Measurements from ENCODE around the gene LRP1-AS. TPM values are rescaled to one million over a fixed set of nuclear protein-coding genes. Genes with fewer than 3 reads are reported as not detected.

Gene LRP1-AS
- total RNA-seq, 1 donor from 2014 or later, result not detected

GRCh38 chr12:57105011-57105753, 42.2 kb downstream of the LRP1-AS start:
- Histone ChIP-seq H3K4me1 (ENCODE audit: insufficient read depth, low read length) (peaks cover 7% of the 10 kb centered on the region), H3K36me3 (ENCODE audit: insufficient read depth, low read length) (no peaks in the 10 kb centered on the region), H3K4me2 (ENCODE audit: low read length) (no peak overlapping the region), H3K9me3 (ENCODE audit: insufficient read depth, low read depth, low read length) (no peaks in the 10 kb centered on the region), H3K4me3 (ENCODE audit: insufficient read depth, low read depth, low read length) (no peak overlapping the region), H3K79me2 (ENCODE audit: insufficient read depth, low read length) (no peaks in the 10 kb centered on the region), H3K27me3 (ENCODE audit: insufficient read depth, low read length) (no peaks in the 10 kb centered on the region), H4K20me1 (ENCODE audit: insufficient read depth, low read length) (peaks cover 5% of the 10 kb centered on the region), H3K27ac (ENCODE audit: low read depth, low read length) (no peak overlapping the region), H3K9ac (ENCODE audit: low read length) (no peak overlapping the region), H2AFZ (ENCODE audit: low read depth, low read length) (no peak overlapping the region)
- Mint-ChIP-seq H3K9me3 (ENCODE audit: unreplicated experiment) (no peaks in the 10 kb centered on the region), H3K36me3 (ENCODE audit: low read depth, unreplicated experiment) (peaks cover 6% of the 10 kb centered on the region), H3K27ac (ENCODE audit: unreplicated experiment) (peak overlapping the region; percentile 69), H3K27me3 (ENCODE audit: low read depth, unreplicated experiment) (peaks cover 2% of the 10 kb centered on the region), H3K4me1 (ENCODE audit: low read depth, unreplicated experiment) (peaks cover 7% of the 10 kb centered on the region), H3K4me3 (ENCODE audit: unreplicated experiment) (no peak overlapping the region)
- FAIRE-seq (no peak), DNase-seq (ENCODE audit: low read depth) (no peak)
- TF ChIP-seq, protein P1, sequence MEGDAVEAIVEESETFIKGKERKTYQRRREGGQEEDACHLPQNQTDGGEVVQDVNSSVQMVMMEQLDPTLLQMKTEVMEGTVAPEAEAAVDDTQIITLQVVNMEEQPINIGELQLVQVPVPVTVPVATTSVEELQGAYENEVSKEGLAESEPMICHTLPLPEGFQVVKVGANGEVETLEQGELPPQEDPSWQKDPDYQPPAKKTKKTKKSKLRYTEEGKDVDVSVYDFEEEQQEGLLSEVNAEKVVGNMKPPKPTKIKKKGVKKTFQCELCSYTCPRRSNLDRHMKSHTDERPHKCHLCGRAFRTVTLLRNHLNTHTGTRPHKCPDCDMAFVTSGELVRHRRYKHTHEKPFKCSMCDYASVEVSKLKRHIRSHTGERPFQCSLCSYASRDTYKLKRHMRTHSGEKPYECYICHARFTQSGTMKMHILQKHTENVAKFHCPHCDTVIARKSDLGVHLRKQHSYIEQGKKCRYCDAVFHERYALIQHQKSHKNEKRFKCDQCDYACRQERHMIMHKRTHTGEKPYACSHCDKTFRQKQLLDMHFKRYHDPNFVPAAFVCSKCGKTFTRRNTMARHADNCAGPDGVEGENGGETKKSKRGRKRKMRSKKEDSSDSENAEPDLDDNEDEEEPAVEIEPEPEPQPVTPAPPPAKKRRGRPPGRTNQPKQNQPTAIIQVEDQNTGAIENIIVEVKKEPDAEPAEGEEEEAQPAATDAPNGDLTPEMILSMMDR (IDR thresholded peaks at IDR 0.05; ENCODE audit: insufficient read depth, low read depth, low read length), result no peak
- TF ChIP-seq EZH2 (IDR thresholded peaks at IDR 0.05; ENCODE audit: insufficient read depth, low read length), result no peak

DNA sequence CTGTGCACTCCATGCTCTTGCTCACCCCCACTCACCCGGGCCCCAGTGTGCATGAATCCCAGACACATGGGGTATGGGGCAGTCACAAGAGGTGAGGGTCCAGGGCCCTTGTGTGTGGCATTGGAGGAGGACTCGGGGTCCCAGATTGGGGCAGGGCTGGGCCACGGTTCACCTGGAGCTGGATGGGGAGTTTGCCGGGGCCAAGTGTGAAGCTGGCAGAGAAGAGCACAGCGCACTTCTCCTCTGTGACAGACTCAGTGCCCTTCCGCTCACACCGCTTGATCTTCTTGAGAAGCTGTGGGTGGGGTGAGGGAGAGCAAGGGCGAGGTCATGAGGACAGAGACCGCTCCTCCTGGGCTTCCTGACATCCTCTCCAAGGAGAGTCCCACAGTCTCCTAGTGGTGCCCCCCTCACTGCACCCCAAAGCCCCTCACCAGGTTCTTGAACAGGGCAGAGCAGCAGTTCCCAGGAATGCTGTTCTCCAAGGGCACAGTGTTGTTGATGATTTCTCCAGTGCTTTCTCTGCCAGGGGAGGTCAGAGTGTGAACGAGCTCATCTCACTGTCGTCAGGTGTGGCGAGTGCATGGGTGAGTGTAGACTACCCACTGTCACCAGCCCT, 43.0 kb downstream of the LRP1-AS start:
- no peak overlapping the region for H3K4me3 ChIP-seq (ENCODE audit: insufficient read depth, low read depth, low read length)
- no peak overlapping the region for H3K4me2 ChIP-seq (ENCODE audit: low read length)
- TF ChIP-seq, protein P1 (IDR thresholded peaks at IDR 0.05; ENCODE audit: insufficient read depth, low read depth, low read length), result no peak
- no peak for TF ChIP-seq EZH2 (IDR thresholded peaks at IDR 0.05; ENCODE audit: insufficient read depth, low read length)
- no peak overlapping the region for H3K27ac Mint-ChIP-seq (ENCODE audit: unreplicated experiment)
- peaks cover 7% of the 10 kb centered on the region for H3K4me1 Mint-ChIP-seq (ENCODE audit: low read depth, unreplicated experiment)
- no peaks in the 10 kb centered on the region for H3K9me3 ChIP-seq (ENCODE audit: insufficient read depth, low read depth, low read length)
- H3K4me3 Mint-ChIP-seq (ENCODE audit: unreplicated experiment), result no peak overlapping the region
- peaks cover 5% of the 10 kb centered on the region for H4K20me1 ChIP-seq (ENCODE audit: insufficient read depth, low read length)
- peaks cover 2% of the 10 kb centered on the region for H3K27me3 Mint-ChIP-seq (ENCODE audit: low read depth, unreplicated experiment)
- H3K9ac ChIP-seq (ENCODE audit: low read length), result no peak overlapping the region
- no peaks in the 10 kb centered on the region for H3K9me3 Mint-ChIP-seq (ENCODE audit: unreplicated experiment)
- H3K36me3 Mint-ChIP-seq (ENCODE audit: low read depth, unreplicated experiment), result peaks cover 10% of the 10 kb centered on the region
- no peak overlapping the region for H3K27ac ChIP-seq (ENCODE audit: low read depth, low read length)
- FAIRE-seq (no peak), DNase-seq (ENCODE audit: low read depth) (no peak)
- H3K27me3 ChIP-seq (ENCODE audit: insufficient read depth, low read length), result no peaks in the 10 kb centered on the region
- no peaks in the 10 kb centered on the region for H3K79me2 ChIP-seq (ENCODE audit: insufficient read depth, low read length)
- peaks cover 3% of the 10 kb centered on the region for H3K4me1 ChIP-seq (ENCODE audit: insufficient read depth, low read length)
- no peaks in the 10 kb centered on the region for H3K36me3 ChIP-seq (ENCODE audit: insufficient read depth, low read length)
- no peak overlapping the region for H2AFZ ChIP-seq (ENCODE audit: low read depth, low read length)

GRCh38 chr12:57103856-57104255, 43.6 kb downstream of the LRP1-AS start:
- H3K9me3 ChIP-seq (ENCODE audit: insufficient read depth, low read depth, low read length), result no peaks in the 10 kb centered on the region
- peaks cover 5% of the 10 kb centered on the region for H4K20me1 ChIP-seq (ENCODE audit: insufficient read depth, low read length)
- Mint-ChIP-seq H3K4me3 (ENCODE audit: unreplicated experiment) (no peak overlapping the region), H3K27me3 (ENCODE audit: low read depth, unreplicated experiment) (peaks cover 2% of the 10 kb centered on the region), H3K4me1 (ENCODE audit: low read depth, unreplicated experiment) (peaks cover 7% of the 10 kb centered on the region), H3K27ac (ENCODE audit: unreplicated experiment) (no peak overlapping the region), H3K36me3 (ENCODE audit: low read depth, unreplicated experiment) (peaks cover 11% of the 10 kb centered on the region), H3K9me3 (ENCODE audit: unreplicated experiment) (no peaks in the 10 kb centered on the region)
- TF ChIP-seq, protein P1 (IDR thresholded peaks at IDR 0.05; ENCODE audit: insufficient read depth, low read depth, low read length), result no peak
- TF ChIP-seq EZH2 (IDR thresholded peaks at IDR 0.05; ENCODE audit: insufficient read depth, low read length), result no peak
- FAIRE-seq (peak; percentile 9), DNase-seq (ENCODE audit: low read depth) (peak; percentile 43)
- H3K27me3 ChIP-seq (ENCODE audit: insufficient read depth, low read length), result no peaks in the 10 kb centered on the region
- H3K36me3 ChIP-seq (ENCODE audit: insufficient read depth, low read length), result no peaks in the 10 kb centered on the region
- no peak overlapping the region for H3K27ac ChIP-seq (ENCODE audit: low read depth, low read length)
- H3K4me2 ChIP-seq (ENCODE audit: low read length), result no peak overlapping the region
- H2AFZ ChIP-seq (ENCODE audit: low read depth, low read length), result no peak overlapping the region
- H3K79me2 ChIP-seq (ENCODE audit: insufficient read depth, low read length), result no peaks in the 10 kb centered on the region
- no peak overlapping the region for H3K9ac ChIP-seq (ENCODE audit: low read length)
- peaks cover 3% of the 10 kb centered on the region for H3K4me1 ChIP-seq (ENCODE audit: insufficient read depth, low read length)
- H3K4me3 ChIP-seq (ENCODE audit: insufficient read depth, low read depth, low read length), result no peak overlapping the region
